Measurements from ENCODE around the gene DYRK1B.

- TF ChIP-seq EZH2 (IDR thresholded peaks at IDR 0.05; ENCODE audit: low read length) (no peak), CTCF (optimal IDR thresholded peaks at IDR 0.05 in 1 of 3, IDR thresholded peaks at IDR 0.05 in 1 of 3, conservative IDR thresholded peaks at IDR 0.05 in 1 of 3; ENCODE audit: extremely low read depth in 1 of 3, insufficient read depth in 2 of 3, low read length in 3 of 3) (no peak)
These were observed 28.9 kb downstream of the DYRK1B start for GRCh38 chr19:39805104-39805503.

Data from keratinocyte (primary cell).